AG08396 (cell line): ENCODE measurements around the gene GABRB1.

ENCODE experiments used
- DNase-seq: peaks from one replicate; pipeline ENCODE4 v3.0.0; 2012; ENCODE audit warnings: low spot score, mixed read lengths

The GABRB1 gene

DNA sequence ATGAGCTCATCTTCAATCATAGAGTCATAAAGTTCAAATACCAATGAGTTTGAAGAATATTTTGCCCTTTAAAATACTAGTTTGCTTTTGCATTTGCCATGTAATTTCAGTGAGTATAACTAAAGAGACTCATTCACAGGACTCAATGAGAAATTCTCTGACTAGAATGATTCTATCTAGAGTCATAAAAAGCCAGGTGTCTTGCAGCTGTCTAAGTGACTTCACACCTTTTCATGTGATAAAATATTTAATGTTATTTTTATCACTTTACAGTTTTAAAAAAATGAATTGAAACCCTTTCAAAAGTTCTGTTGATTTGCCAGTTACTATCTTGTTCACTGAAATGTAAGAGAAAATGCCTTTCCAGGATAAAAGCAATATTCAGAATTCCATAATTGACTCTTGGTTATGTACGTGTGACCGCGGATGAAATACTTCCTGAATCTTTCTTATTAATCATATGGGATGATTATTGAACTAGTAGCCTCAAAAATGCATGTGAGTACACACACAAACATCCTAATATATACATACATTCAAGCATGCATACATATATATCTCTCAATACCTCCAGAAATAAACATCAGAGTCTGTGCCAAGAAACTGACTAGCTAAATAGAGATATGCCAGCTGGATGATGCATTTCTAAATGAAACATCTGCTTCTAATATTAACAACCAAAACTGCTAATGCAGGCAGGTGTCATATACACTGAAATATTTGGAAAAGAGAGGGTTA lies 87.0 kb downstream of the GABRB1 start:
- no peak for DNase-seq

GRCh38 chr4:47120783-47121182 lies 89.4 kb downstream of the GABRB1 start:
- DNase-seq = no peak

DNA sequence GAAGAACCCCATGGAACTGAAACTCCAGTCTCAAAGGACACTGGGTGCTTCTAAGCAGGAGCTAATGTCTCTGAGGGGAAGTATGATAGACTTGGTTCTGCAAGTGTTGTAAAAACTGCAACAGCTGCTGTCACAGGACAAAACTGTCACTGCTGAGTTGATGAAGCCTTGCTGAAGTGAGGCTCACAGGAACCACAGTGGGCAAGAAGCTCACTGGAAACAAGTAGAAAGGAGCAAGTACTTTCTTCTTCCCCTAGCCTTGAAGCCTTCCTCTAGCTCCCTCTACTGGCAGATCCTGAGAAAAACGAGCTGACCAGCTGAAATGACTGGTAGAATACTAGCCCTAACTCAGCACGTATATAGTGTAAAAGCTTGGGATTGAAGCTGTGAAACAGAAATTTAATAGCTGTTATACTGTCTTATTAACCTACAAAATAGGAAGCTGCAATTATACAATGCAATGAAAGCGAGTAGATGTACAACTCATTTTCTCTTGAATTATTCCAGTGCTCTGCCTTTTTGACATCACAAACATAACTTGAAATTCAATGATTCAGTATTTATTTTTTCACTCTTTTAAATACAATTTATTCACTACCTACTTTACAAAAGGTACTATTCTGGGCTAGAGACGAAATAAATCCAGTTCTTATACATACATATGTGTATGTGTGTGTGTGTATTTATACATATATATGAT lies 91.4 kb downstream of the GABRB1 start:
- DNase-seq = peak; percentile 56

DNA sequence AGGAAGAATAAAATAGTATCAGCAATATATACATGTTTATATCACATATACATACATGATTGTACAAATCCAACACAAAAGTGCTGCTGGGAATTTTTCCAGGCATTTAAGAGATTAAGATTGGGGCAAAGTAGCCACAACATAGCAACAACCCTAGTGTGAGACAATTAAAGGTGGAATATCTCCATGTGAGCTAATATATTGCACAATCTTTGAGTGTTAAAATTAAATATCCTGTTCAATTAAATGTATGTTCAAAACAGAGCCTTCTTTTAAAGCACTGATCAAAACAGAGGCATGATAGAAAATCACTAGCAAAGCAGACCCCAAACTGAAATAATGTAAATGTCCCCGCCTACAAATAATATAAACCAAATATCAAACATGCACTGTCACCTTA lies 97.6 kb downstream of the GABRB1 start:
- no peak for DNase-seq

GRCh38 chr4:47135210-47135609 lies 103.8 kb downstream of the GABRB1 start:
- no peak for DNase-seq

DNA sequence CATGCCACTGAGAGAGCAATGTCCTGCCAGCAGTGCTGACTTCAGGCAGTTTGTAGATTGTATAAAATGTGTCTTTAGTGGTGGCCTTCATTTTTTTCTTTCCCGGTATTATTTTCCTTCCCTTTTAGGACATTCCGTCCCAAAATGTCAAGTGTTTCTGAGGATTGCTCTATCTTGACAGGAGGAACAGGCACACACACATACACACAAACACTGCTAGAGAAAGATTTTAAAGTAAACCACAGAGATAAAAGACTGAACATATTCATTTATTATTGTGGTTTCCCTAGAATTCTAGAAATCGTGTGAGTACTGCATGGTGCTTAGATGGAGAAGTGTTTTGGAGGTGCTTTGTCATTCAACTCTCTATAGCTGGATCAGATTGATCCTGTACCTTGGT lies 111.9 kb downstream of the GABRB1 start:
- no peak for DNase-seq

- peak; percentile 35 for DNase-seq
These were observed 114.3 kb downstream of the GABRB1 start for GRCh38 chr4:47145630-47146029.

DNA sequence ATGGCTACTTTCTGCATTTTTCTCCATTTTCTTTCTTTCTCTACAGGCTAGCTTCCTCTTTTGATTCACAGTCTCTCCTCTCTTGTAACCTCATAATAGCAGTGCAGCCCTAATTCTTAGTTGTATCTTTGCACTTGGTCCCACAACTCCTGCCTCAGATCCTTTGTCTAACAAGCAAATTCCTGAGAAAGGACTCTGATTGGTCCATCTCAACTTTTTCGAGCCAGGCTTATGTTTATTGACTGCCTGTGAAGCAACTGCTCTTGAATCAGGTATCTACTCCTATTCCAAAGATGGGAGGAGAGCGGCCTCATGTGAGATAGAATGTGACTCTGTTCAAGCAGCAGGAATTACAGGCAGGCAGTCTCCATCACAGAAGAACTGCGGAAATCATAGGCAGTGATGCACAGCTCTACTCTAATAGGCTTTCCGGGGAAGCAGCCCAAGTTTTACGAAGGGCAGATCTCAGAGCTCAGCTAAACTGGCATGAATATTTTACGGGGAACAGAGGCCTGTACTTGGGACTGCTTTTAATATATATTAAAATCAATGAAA lies 123.5 kb downstream of the GABRB1 start:
- no peak for DNase-seq

- no peak for DNase-seq
These were observed 124.6 kb downstream of the GABRB1 start for GRCh38 chr4:47155919-47156318.

- no peak for DNase-seq
These were observed 128.7 kb downstream of the GABRB1 start for GRCh38 chr4:47160095-47160494.

GRCh38 chr4:47167081-47168035 lies 136.0 kb downstream of the GABRB1 start:
- no peak for DNase-seq

GRCh38 chr4:47184083-47184482 lies 152.7 kb downstream of the GABRB1 start:
- DNase-seq = no peak

DNA sequence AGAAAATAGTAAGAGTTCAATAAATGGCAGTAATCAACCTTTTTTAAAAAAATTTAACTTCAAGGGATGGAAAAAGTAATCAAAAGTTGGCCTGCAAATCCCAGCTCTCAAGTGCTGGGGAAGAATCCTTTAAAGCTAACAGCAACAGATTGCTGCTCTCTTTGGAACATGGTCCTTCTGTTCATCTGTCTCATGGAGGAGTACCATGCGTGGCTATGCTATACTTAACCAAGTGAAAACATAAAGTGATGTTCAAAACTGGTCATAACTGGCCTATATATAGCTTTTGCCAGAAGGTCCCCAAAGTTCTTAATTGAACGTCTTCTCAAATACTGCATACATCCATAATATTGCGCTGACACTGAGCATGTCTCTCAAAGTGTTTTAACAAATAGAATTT lies 154.4 kb downstream of the GABRB1 start:
- DNase-seq = no peak

DNA sequence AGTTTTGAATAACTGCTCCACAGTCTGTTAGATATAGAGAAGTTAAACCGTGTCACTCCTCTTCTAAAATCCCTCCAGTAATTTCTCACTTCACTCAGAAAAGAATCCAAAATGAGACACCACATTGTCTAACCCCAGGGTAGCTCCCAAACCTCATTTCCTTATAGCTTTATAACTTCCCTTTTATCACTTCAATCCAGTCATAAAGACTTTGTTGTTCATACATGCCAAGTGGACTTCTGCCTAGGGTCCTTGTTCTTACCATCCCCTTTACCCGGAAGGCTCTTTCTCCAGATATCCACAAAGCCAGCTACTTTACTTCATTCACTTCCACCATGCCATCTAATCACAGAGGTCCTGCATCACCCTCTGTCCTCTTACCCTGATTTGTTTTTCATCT lies 156.2 kb downstream of the GABRB1 start:
- DNase-seq = no peak

DNA sequence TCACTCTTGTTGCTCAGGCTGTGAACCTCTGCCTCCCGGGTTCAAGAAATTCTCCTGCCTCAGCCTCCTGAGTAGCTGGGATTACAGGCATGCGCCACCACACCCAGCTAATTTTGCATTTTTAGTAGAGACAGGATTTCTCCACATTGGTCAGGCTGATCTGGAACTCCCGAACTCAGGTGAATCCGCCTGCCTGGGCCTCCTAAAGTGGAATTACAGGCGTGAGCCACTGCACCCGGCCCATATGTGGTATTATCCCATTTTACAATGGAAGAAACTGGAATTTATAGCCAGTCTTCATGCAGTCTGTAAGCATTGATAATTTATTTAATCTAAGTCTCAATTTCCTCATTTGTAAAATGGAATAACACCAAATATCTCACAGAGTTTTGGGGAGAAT lies 161.8 kb downstream of the GABRB1 start:
- DNase-seq = no peak

- no peak for DNase-seq
These were observed 162.8 kb downstream of the GABRB1 start for GRCh38 chr4:47194036-47194737.

GRCh38 chr4:47195706-47196105 lies 164.3 kb downstream of the GABRB1 start:
- DNase-seq = no peak

- DNase-seq = no peak
These were observed 167.4 kb downstream of the GABRB1 start for GRCh38 chr4:47198791-47199190.

- DNase-seq = no peak
These were observed 172.2 kb downstream of the GABRB1 start for GRCh38 chr4:47203593-47203992.

DNA sequence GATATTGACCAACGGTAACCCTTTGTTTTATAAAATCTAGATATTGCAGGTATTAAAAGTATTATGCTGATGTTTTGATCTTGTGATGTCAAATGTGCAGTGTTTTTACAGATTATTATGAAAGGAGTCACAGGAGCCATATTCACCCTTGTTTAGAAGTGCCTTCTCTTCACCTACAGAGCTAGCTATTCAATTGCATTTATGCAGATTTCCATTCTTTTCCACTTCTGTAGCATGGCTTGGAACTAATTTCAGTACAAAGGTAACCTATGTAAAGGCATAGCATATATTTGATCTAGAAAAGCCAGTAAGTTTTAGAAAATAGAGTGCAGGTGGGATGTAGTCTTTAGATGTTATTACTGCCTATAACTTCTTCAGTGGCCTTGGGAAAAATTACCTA lies 176.2 kb downstream of the GABRB1 start:
- no peak for DNase-seq

GRCh38 chr4:47209833-47210232 lies 178.5 kb downstream of the GABRB1 start:
- DNase-seq = peak; percentile 30

DNA sequence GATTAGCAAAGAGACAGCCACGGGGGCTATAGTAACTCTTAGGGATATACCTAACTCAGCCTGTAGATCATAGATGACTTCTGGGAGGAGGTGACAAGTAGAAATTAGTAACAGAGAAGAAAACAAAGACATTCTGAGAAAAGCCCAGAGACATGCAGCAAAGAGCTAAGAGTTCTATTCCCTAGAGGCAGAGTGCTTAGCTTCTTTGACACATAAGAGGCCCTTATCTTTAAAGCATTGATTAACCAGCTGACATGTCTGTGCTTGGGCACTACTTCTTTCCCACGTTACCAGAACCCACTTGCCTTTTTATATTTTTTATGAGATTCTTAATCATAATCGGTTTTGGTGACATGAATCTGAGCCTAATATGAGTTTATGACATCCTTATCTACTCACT lies 179.5 kb downstream of the GABRB1 start:
- no peak for DNase-seq
